KMS-11 (cell line): ENCODE measurements around the gene TIMM44.
"Not testable (repeated sequence)": the region's sequence is repeated elsewhere in the genome, so short reads cannot be mapped to it uniquely, and the experiment has no call there.

ENCODE experiments used
- H2AFZ ChIP-seq: fragments of 200-600 bp; sonication (generic); 2 replicates; pipeline ENCODE4 v1.6.1; 2016; ENCODE audit warnings: antibody characterized with exemption, mixed run types, low read depth
- H3K27ac ChIP-seq: fragments of 200-600 bp; sonication (generic); 2 replicates; pipeline ENCODE4 v1.6.1; 2016; ENCODE audit warnings: mild to moderate bottlenecking, mixed run types
- H3K27me3 ChIP-seq: fragments of 200-600 bp; sonication (generic); 2 replicates; pipeline ENCODE4 v1.6.1; 2017; ENCODE audit warnings: mild to moderate bottlenecking, low read depth, mixed run types, moderate library complexity; ENCODE audit not compliant: insufficient read depth
- H3K36me3 ChIP-seq: fragments of 200-600 bp; sonication (generic); 2 replicates; pipeline ENCODE4 v1.6.1; 2017; ENCODE audit warnings: mild to moderate bottlenecking, mixed run types; ENCODE audit not compliant: insufficient read depth
- H3K4me1 ChIP-seq: fragments of 200-600 bp; sonication (generic); 2 replicates; pipeline ENCODE4 v1.6.1; 2016; ENCODE audit warnings: mild to moderate bottlenecking, low read depth, mixed run types; ENCODE audit not compliant: poor library complexity, severe bottlenecking
- H3K4me2 ChIP-seq: fragments of 200-600 bp; sonication (generic); 2 replicates; pipeline ENCODE4 v1.7.0; 2016; ENCODE audit warnings: mild to moderate bottlenecking, mixed run types
- H3K4me3 ChIP-seq: fragments of 200-600 bp; sonication (generic); IDR thresholded peaks from 2 replicates; pipeline ENCODE4 v1.6.1; 2017; ENCODE audit warnings: low read depth, low read length, mixed read lengths; ENCODE audit not compliant: insufficient read depth
- H3K79me2 ChIP-seq: fragments of 200-600 bp; sonication (generic); 2 replicates; pipeline ENCODE4 v1.6.1; 2016; ENCODE audit warnings: low read depth, mixed run types; ENCODE audit not compliant: insufficient read depth
- H3K9ac ChIP-seq: fragments of 200-600 bp; sonication (generic); 2 replicates; pipeline ENCODE4 v1.6.1; 2016; ENCODE audit warnings: mild to moderate bottlenecking, mixed run types
- H4K20me1 ChIP-seq: fragments of 200-600 bp; sonication (generic); 2 replicates; pipeline ENCODE4 v1.6.1; 2016; ENCODE audit warnings: mild to moderate bottlenecking, mixed run types; ENCODE audit not compliant: insufficient read depth
- CTCF ChIP-seq: fragments of 200-600 bp; sonication (generic); conservative IDR thresholded peaks from 2 replicates; pipeline ENCODE4 v1.6.1; 2017; ENCODE audit warnings: low read depth, mild to moderate bottlenecking, antibody characterized with exemption, low read length, moderate library complexity, mixed read lengths

TIMM44 gene

GRCh38 chr19:7961920-7962626 is 18.6 kb upstream of the TIMM44 start:
- Histone ChIP-seq H3K9ac (no peak overlapping the region), H2AFZ (no peak overlapping the region), H3K4me1 (no peaks in the 10 kb centered on the region), H4K20me1 (no peaks in the 10 kb centered on the region), H3K36me3 (0 out of 2 replicates have a peak, but pooled peaks cover 4% of the 10 kb centered on the region), H3K27me3 (no peaks in the 10 kb centered on the region), H3K4me2 (no peak overlapping the region), H3K27ac (no peak overlapping the region), H3K79me2 (no peaks in the 10 kb centered on the region), H3K4me3 (no peak overlapping the region)
- TF ChIP-seq CTCF = no peak

- not testable (repeated sequence) for H3K4me2 ChIP-seq, H3K27me3 ChIP-seq, H3K27ac ChIP-seq, H3K36me3 ChIP-seq, H3K9ac ChIP-seq, H3K4me1 ChIP-seq, H3K79me2 ChIP-seq, H4K20me1 ChIP-seq, H3K4me3 ChIP-seq, H2AFZ ChIP-seq
These were observed 17.6 kb upstream of the TIMM44 start for GRCh38 chr19:7961082-7961481.

GRCh38 chr19:7959211-7959610 is 15.7 kb upstream of the TIMM44 start:
- no peaks in the 10 kb centered on the region for H3K79me2 ChIP-seq
- no peak overlapping the region for H3K27ac ChIP-seq
- no peak overlapping the region for H3K4me2 ChIP-seq
- H3K4me1 ChIP-seq = no peaks in the 10 kb centered on the region
- H3K4me3 ChIP-seq = no peak overlapping the region
- H2AFZ ChIP-seq = no peak overlapping the region
- H3K36me3 ChIP-seq = 0 out of 2 replicates have a peak, but pooled peaks cover 4% of the 10 kb centered on the region
- H3K9ac ChIP-seq = no peak overlapping the region
- H4K20me1 ChIP-seq = no peaks in the 10 kb centered on the region
- H3K27me3 ChIP-seq = no peaks in the 10 kb centered on the region
- no peak for TF ChIP-seq CTCF

GRCh38 chr19:7955696-7956095 is 12.2 kb upstream of the TIMM44 start:
- Histone ChIP-seq H3K4me1 (no peaks in the 10 kb centered on the region), H3K27ac (no peak overlapping the region), H4K20me1 (no peaks in the 10 kb centered on the region), H2AFZ (no peak overlapping the region), H3K36me3 (no peaks in the 10 kb centered on the region), H3K9ac (no peak overlapping the region), H3K4me2 (no peak overlapping the region), H3K79me2 (no peaks in the 10 kb centered on the region), H3K27me3 (no peaks in the 10 kb centered on the region), H3K4me3 (no peak overlapping the region)
- no peak for TF ChIP-seq CTCF

GRCh38 chr19:7953576-7953975 is 10.1 kb upstream of the TIMM44 start:
- no peaks in the 10 kb centered on the region for H3K27me3 ChIP-seq
- H4K20me1 ChIP-seq = no peaks in the 10 kb centered on the region
- no peak for TF ChIP-seq CTCF
- H3K4me3 ChIP-seq = no peak overlapping the region
- no peak overlapping the region for H3K9ac ChIP-seq
- no peaks in the 10 kb centered on the region for H3K4me1 ChIP-seq
- H2AFZ ChIP-seq = no peak overlapping the region
- no peak overlapping the region for H3K27ac ChIP-seq
- H3K36me3 ChIP-seq = no peaks in the 10 kb centered on the region
- H3K4me2 ChIP-seq = no peak overlapping the region
- no peaks in the 10 kb centered on the region for H3K79me2 ChIP-seq
